H9 (cell line): ENCODE data around the gene TRIP11. TPM values are rescaled to one million over a fixed set of nuclear protein-coding genes. Genes with fewer than 3 reads are reported as not detected.

Source experiments
- DNase-seq: peaks from one replicate; pipeline ENCODE4 v3.0.0-alpha.2; 2017
- H2AFZ ChIP-seq: one replicate; pipeline ENCODE4 v1.6.1; 2013; ENCODE audit warnings: mild to moderate bottlenecking, low read length, control low read depth, moderate library complexity
- H2AK5ac ChIP-seq: 2 replicates; pipeline ENCODE4 v1.6.1; 2013; ENCODE audit warnings: low read length, control low read depth, mixed read lengths; ENCODE audit not compliant: insufficient read length
- H2BK120ac ChIP-seq: one replicate; pipeline ENCODE4 v1.6.1; 2013; ENCODE audit warnings: low read depth, mild to moderate bottlenecking, low read length, control low read depth, inconsistent platforms; ENCODE audit not compliant: poor library complexity, severe bottlenecking
- H2BK12ac ChIP-seq: 2 replicates; pipeline ENCODE4 v1.6.1; 2013; ENCODE audit warnings: low read length, control low read depth, mixed read lengths, low read depth; ENCODE audit not compliant: insufficient read length
- H2BK15ac ChIP-seq: 2 replicates; pipeline ENCODE4 v1.6.1; 2013; ENCODE audit warnings: low read depth, low read length, control low read depth
- H2BK20ac ChIP-seq: one replicate; pipeline ENCODE4 v1.6.1; 2013; ENCODE audit warnings: low read depth, mild to moderate bottlenecking, low read length, control low read depth, inconsistent platforms; ENCODE audit not compliant: poor library complexity, severe bottlenecking
- H2BK5ac ChIP-seq: 2 replicates; pipeline ENCODE4 v1.6.1; 2013; ENCODE audit warnings: low read length, control low read depth, mixed read lengths; ENCODE audit not compliant: insufficient read length
- H3K14ac ChIP-seq: 2 replicates; pipeline ENCODE4 v1.6.1; 2013; ENCODE audit warnings: low read length, control low read depth; ENCODE audit not compliant: insufficient read depth
- H3K18ac ChIP-seq: 2 replicates; pipeline ENCODE4 v1.6.1; 2013; ENCODE audit warnings: low read depth, mild to moderate bottlenecking, mixed read lengths, low read length, control low read depth; ENCODE audit not compliant: insufficient read length
- H3K23ac ChIP-seq: 2 replicates; pipeline ENCODE4 v1.6.1; 2013; ENCODE audit warnings: low read length, control low read depth, mixed read lengths, low read depth; ENCODE audit not compliant: insufficient read length
- H3K23me2 ChIP-seq: 2 replicates; pipeline ENCODE4 v1.6.1; 2013; ENCODE audit warnings: low read depth, mild to moderate bottlenecking, mixed read lengths, low read length, control low read depth; ENCODE audit not compliant: insufficient read length, poor library complexity, severe bottlenecking
- H3K27ac ChIP-seq: 2 replicates; pipeline ENCODE4 v1.5.1; 2013; ENCODE audit warnings: low read length, control low read depth, mixed read lengths, low read depth; ENCODE audit not compliant: insufficient read length
- H3K27me3 ChIP-seq: 2 replicates; pipeline ENCODE4 v1.6.1; 2013; ENCODE audit warnings: low read length, control low read depth, inconsistent platforms; ENCODE audit not compliant: insufficient read depth
- H3K4ac ChIP-seq: 2 replicates; pipeline ENCODE4 v1.6.1; 2013; ENCODE audit warnings: low read depth, mild to moderate bottlenecking, control low read depth, inconsistent platforms, low read length, moderate library complexity
- H3K4me1 ChIP-seq: 2 replicates; pipeline ENCODE4 v1.6.1; 2013; ENCODE audit warnings: low read length, control low read depth, inconsistent platforms; ENCODE audit not compliant: insufficient read depth
- H3K4me2 ChIP-seq: 2 replicates; pipeline ENCODE4 v1.6.1; 2013; ENCODE audit warnings: low read length, control low read depth, mixed read lengths; ENCODE audit not compliant: insufficient read length, insufficient read depth
- H3K56ac ChIP-seq: 2 replicates; pipeline ENCODE4 v1.6.1; 2013; ENCODE audit warnings: low read depth, mild to moderate bottlenecking, mixed read lengths, low read length, control low read depth; ENCODE audit not compliant: insufficient read length
- H3K79me1 ChIP-seq: 2 replicates; pipeline ENCODE4 v1.6.1; 2013; ENCODE audit warnings: low read depth, mild to moderate bottlenecking, moderate library complexity, low read length, control low read depth, inconsistent platforms; ENCODE audit not compliant: insufficient read depth, poor library complexity, severe bottlenecking
- H3K79me2 ChIP-seq: 2 replicates; pipeline ENCODE4 v1.6.1; 2013; ENCODE audit warnings: low read length, control low read depth, inconsistent platforms; ENCODE audit not compliant: insufficient read depth
- H3K9ac ChIP-seq: 2 replicates; pipeline ENCODE4 v1.6.1; 2013; ENCODE audit warnings: low read length, control low read depth, mixed read lengths; ENCODE audit not compliant: insufficient read length; ENCODE audit errors: extremely low read depth
- H3K9me3 ChIP-seq: one replicate; pipeline ENCODE4 v1.6.1; 2013; ENCODE audit warnings: low read depth, low read length, inconsistent platforms; ENCODE audit not compliant: control insufficient read depth
- H3T11ph ChIP-seq: one replicate; pipeline ENCODE4 v1.6.1; 2013; ENCODE audit warnings: mild to moderate bottlenecking, low read length, control low read depth, inconsistent platforms
- H4K20me1 ChIP-seq: one replicate; pipeline ENCODE4 v1.6.1; 2013; ENCODE audit not compliant: control insufficient read depth, insufficient read length, insufficient read depth
- H4K5ac ChIP-seq: 2 replicates; pipeline ENCODE4 v1.6.1; 2013; ENCODE audit warnings: low read depth, mild to moderate bottlenecking, mixed read lengths, low read length, control low read depth; ENCODE audit not compliant: insufficient read length
- H4K8ac ChIP-seq: replicated peaks from 2 replicates; pipeline ENCODE4 v1.6.1; 2013; ENCODE audit warnings: low read length, control low read depth, mixed read lengths, low read depth; ENCODE audit not compliant: insufficient read length
- H4K91ac ChIP-seq: 2 replicates; pipeline ENCODE4 v1.6.1; 2013; ENCODE audit warnings: low read depth, mild to moderate bottlenecking, moderate library complexity, mixed read lengths, low read length, control low read depth; ENCODE audit not compliant: insufficient read length
- H3K27ac Mint-ChIP-seq, 3 experiments: 2 replicates in 2 of 3; 3 replicates in 1 of 3; pipeline ENCODE4 v1.8.0; 2020 to 2021; ENCODE audit warnings: mixed read lengths in 3 of 3, mild to moderate bottlenecking in 1 of 3, moderate library complexity in 1 of 3
- H3K27me3 Mint-ChIP-seq: 2 replicates; pipeline ENCODE4 v1.8.0; 2021; ENCODE audit warnings: low read depth, mild to moderate bottlenecking, moderate library complexity, mixed read lengths
- H3K36me3 Mint-ChIP-seq, 3 experiments: 2 replicates in 2 of 3; 3 replicates in 1 of 3; pipeline ENCODE4 v1.8.0; 2020 to 2021; ENCODE audit warnings: low read depth in 3 of 3, mixed read lengths in 3 of 3; ENCODE audit not compliant: insufficient read depth in 1 of 3
- H3K4me1 Mint-ChIP-seq, 2 experiments: 2 replicates each; pipeline ENCODE4 v1.8.0; 2020; ENCODE audit warnings: mixed read lengths in 2 of 2
- H3K4me3 Mint-ChIP-seq, 2 experiments: 2 replicates in 1 of 2; 3 replicates in 1 of 2; pipeline ENCODE4 v1.8.0; 2020 to 2021; ENCODE audit warnings: mild to moderate bottlenecking in 2 of 2, mixed read lengths in 2 of 2, moderate library complexity in 1 of 2
- H3K9me3 Mint-ChIP-seq, 2 experiments: 2 replicates in 1 of 2; 3 replicates in 1 of 2; pipeline ENCODE4 v1.8.0; 2020; ENCODE audit warnings: mild to moderate bottlenecking in 2 of 2, mixed read lengths in 2 of 2, moderate library complexity in 1 of 2
- CTCF ChIP-seq: fragments of 200-600 bp; sonication (generic); conservative IDR thresholded peaks from 3 replicates; pipeline ENCODE4 v1.8.0; 2021; ENCODE audit warnings: antibody characterized with exemption, mild to moderate bottlenecking
- WGBS: extraction: QIAGEN DNeasy Blood & Tissue Kit; methylation state at CpG from one replicate; pipeline ENCODE4 v1.1.7; 2013; ENCODE audit warnings: missing lambda C conversion rate, low lambda C conversion rate, mixed read lengths; ENCODE audit not compliant: insufficient read length; ENCODE audit errors: extremely low coverage; 5-methylcytosine and 5-hydroxymethylcytosine counted together
- total RNA-seq: library from RNA; stranded (reverse); gene quantifications from 2 replicates; pipeline ENCODE4 v1.2.1, GENCODE V29; 2021

The TRIP11 gene
- total RNA-seq, 1 experiment from 2014 or later = 33.5 TPM

DNA sequence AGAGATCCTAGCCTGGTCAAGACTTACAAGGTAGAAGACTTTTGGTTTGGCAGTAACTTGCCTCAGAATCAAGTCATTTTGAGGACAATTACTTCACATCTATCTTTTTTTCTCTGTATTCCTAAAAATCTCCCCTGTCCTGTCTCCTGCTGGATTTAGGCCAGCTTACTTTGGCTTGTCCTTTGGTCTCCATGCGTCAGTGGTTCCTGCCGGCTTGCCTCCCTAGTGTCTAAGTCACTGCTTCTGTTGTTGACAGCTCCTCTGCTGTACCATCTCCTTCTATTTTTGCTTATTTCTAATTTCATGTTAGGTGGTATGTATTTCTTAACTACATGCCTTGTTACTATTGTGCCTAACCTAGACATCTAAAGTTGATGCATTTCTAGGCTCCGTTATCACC, 52.7 kb downstream of the TRIP11 start:
- Mint-ChIP-seq H3K27me3 (no peaks in the 10 kb centered on the region), H3K36me3 (peaks cover 4 to 32% (median 32%) of the 10 kb centered on the region in 3 experiments; a peak in 6 of 7 replicates), H3K4me1 (no peaks in the 10 kb centered on the region), H3K9me3 (no peaks in the 10 kb centered on the region), H3K27ac (no peak overlapping the region), H3K4me3 (no peak overlapping the region)
- H4K91ac ChIP-seq = no peak overlapping the region
- H3K56ac ChIP-seq = no peak overlapping the region
- H3K27ac ChIP-seq = no peak overlapping the region
- H3K4me1 ChIP-seq = no peaks in the 10 kb centered on the region
- H3T11ph ChIP-seq = no peak overlapping the region
- no CpG with 5 or more reads among the region's 3 CpGs for WGBS
- DNase-seq = no peak
- H3K4me2 ChIP-seq = no peak overlapping the region
- H2BK12ac ChIP-seq = no peak overlapping the region
- H2AK5ac ChIP-seq = no peak overlapping the region
- no peak overlapping the region for H2AFZ ChIP-seq
- H3K27me3 ChIP-seq = no peaks in the 10 kb centered on the region
- H3K18ac ChIP-seq = no peak overlapping the region
- H3K23me2 ChIP-seq = no peaks in the 10 kb centered on the region
- no peak overlapping the region for H2BK20ac ChIP-seq
- no peaks in the 10 kb centered on the region for H3K79me2 ChIP-seq
- no peak overlapping the region for H3K9ac ChIP-seq
- no peak overlapping the region for H3K4ac ChIP-seq
- TF ChIP-seq CTCF = no peak
- H3K9me3 ChIP-seq = no peaks in the 10 kb centered on the region
- no peak overlapping the region for H2BK15ac ChIP-seq
- no peak overlapping the region for H3K14ac ChIP-seq
- H2BK120ac ChIP-seq = no peak overlapping the region
- no peak overlapping the region for H2BK5ac ChIP-seq
- no peaks in the 10 kb centered on the region for H4K20me1 ChIP-seq
- H3K79me1 ChIP-seq = no peaks in the 10 kb centered on the region
- no peak overlapping the region for H4K5ac ChIP-seq
- no peak overlapping the region for H3K23ac ChIP-seq
- H4K8ac ChIP-seq = no peak overlapping the region
